Right lobe of liver (tissue), 6 donors: ENCODE measurements around the gene ARL1. TPM values are rescaled to one million over a fixed set of nuclear protein-coding genes. Genes with fewer than 3 reads are reported as not detected.
"Not testable (repeated sequence)": the region's sequence is repeated elsewhere in the genome, so short reads cannot be mapped to it uniquely, and the experiment has no call there.

Experiments used
- ATAC-seq, 4 donors: fragments of 200-7000 bp; cut with Tn5 transposase; one replicate each; pipeline ENCODE4 v1.9.1; 2020; ENCODE audit warnings: mild to moderate bottlenecking in 4 of 4, moderate library complexity in 4 of 4
- DNase-seq, 3 donors: peaks; one replicate each; pipeline ENCODE4 v3.0.0-alpha.2; 2020
- H3K27ac ChIP-seq, 3 donors: fragments of 200-600 bp; one replicate each; pipeline ENCODE4 v1.8.0; 2022
- H3K27me3 ChIP-seq, 2 donors: fragments of 200-600 bp; one replicate each; pipeline ENCODE4 v1.8.0; 2022
- H3K36me3 ChIP-seq, 4 donors: fragments of 200-600 bp; sonication (generic) in 1 of 4; one replicate each; pipeline versions ENCODE4 v1.5.1 to v1.8.0; 2017 to 2022; ENCODE audit warnings: control low read depth in 1 of 4
- H3K4me1 ChIP-seq, 4 donors: fragments of 200-600 bp; sonication (generic) in 1 of 4; one replicate each; pipeline versions ENCODE4 v1.5.1 to v1.8.0; 2017 to 2022; ENCODE audit warnings: control low read depth in 1 of 4
- H3K4me3 ChIP-seq, 3 donors: fragments of 200-600 bp; one replicate each; pipeline ENCODE4 v1.8.0; 2022
- H3K9me3 ChIP-seq, 4 donors: fragments of 200-600 bp; sonication (generic) in 1 of 4; one replicate each; pipeline versions ENCODE4 v1.5.1 to v1.8.0; 2017 to 2022; ENCODE audit warnings: control low read depth in 1 of 4
- POLR2A ChIP-seq: fragments of 450-650 bp; IDR thresholded peaks from one replicate; pipeline ENCODE4 v1.6.1; 2017; ENCODE audit warnings: antibody characterized with exemption, mild to moderate bottlenecking
- whole genome bisulfite sequencing: methylation state at CpG from one replicate; pipeline ENCODE4 v1.1.6; 2018; ENCODE audit warnings: low coverage, low lambda C conversion rate; ENCODE audit not compliant: insufficient coverage; ENCODE audit errors: missing lambda C conversion rate; 5-methylcytosine and 5-hydroxymethylcytosine counted together
- intact Hi-C, 2 donors: fragments of 100-400 bp; cut with DNase I; formaldehyde crosslinking; loops; one replicate each; pipeline versions ENCODE4 v1.11.2 to v1.14.1; 2022
- total RNA-seq, 6 experiments: library from RNA; depleted of rRNA in 2 of 6; stranded (reverse); fragments of >200 nt in 2 of 6; fragmentation: NEBNext Ultra II Directional in 3 of 6; extraction: Animal tissue kit (Norgen Biotek cat#: 25700) in 3 of 6; gene quantifications; one replicate each; pipeline versions ENCODE4 v1.1.0 to v1.2.4, GENCODE V29; 2016 to 2023
- TF ChIP-seq, protein P1 (sequence below), 4 donors: fragments of 200-600 bp in 3 of 4; fragments of 450-650 bp in 1 of 4; IDR thresholded peaks; one replicate each; pipeline versions ENCODE4 v1.5.1 to v1.8.0; 2016 to 2022; ENCODE audit warnings: antibody characterized with exemption in 4 of 4, mild to moderate bottlenecking in 2 of 4
- donor health status: DM: no; HTN: yes; CAD: no.
- donor health status: DM: no; HTN: no; CAD: no.
- donor health status: DM: no; HTN: no; CAD: no.
- donor health status: DM: no; HTN: yes; CAD: no.
- donor health status: DM: no; HTN: yes; CAD: no.

Gene ARL1
- total RNA-seq, 6 experiments from 2014 or later, result 42.5 to 64.4 (median 53.1) TPM

GRCh38 chr12:101414533-101415119 is 7.1 kb upstream of the ARL1 start:
- no peak overlapping the region for H3K4me3 ChIP-seq
- intact Hi-C loops, result loop anchor here in 1 of 2 donors (10.0 kb wide), 1 partner anchor 420 kb away; the partner anchor contains the start of gene GNPTAB

GRCh38 chr12:101410169-101410568 is 2.6 kb upstream of the ARL1 start:
- not testable (repeated sequence) for H3K36me3 ChIP-seq, DNase-seq, H3K4me3 ChIP-seq, H3K9me3 ChIP-seq, H3K27ac ChIP-seq, ATAC-seq, H3K27me3 ChIP-seq
- 75% methylated on average over 4 of the region's 8 CpGs for WGBS
- peaks cover 0 to 15% (median 4%) of the 10 kb centered on the region in 4 donors for H3K4me1 ChIP-seq
- intact Hi-C loops, result loop anchor here in 1 of 2 donors (10.0 kb wide), 1 partner anchor 425 kb away; the partner anchor contains the start of gene GNPTAB

More at GRCh38 chr12:101414533-101415119, 7.1 kb upstream of the ARL1 start:
- Histone ChIP-seq H3K9me3 (no peaks in the 10 kb centered on the region), H3K4me1 (no peaks in the 10 kb centered on the region), H3K27ac (no peak overlapping the region), H3K36me3 (no peaks in the 10 kb centered on the region), H3K27me3 (no peaks in the 10 kb centered on the region)
- ATAC-seq (peak; percentile 66 to 80 (median 74)), DNase-seq (no peak)
- TF ChIP-seq POLR2A, result no peak
- TF ChIP-seq, protein P1, sequence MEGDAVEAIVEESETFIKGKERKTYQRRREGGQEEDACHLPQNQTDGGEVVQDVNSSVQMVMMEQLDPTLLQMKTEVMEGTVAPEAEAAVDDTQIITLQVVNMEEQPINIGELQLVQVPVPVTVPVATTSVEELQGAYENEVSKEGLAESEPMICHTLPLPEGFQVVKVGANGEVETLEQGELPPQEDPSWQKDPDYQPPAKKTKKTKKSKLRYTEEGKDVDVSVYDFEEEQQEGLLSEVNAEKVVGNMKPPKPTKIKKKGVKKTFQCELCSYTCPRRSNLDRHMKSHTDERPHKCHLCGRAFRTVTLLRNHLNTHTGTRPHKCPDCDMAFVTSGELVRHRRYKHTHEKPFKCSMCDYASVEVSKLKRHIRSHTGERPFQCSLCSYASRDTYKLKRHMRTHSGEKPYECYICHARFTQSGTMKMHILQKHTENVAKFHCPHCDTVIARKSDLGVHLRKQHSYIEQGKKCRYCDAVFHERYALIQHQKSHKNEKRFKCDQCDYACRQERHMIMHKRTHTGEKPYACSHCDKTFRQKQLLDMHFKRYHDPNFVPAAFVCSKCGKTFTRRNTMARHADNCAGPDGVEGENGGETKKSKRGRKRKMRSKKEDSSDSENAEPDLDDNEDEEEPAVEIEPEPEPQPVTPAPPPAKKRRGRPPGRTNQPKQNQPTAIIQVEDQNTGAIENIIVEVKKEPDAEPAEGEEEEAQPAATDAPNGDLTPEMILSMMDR (IDR thresholded peaks at IDR 0.05), result peak; percentile 57 to 72 (median 58)
- WGBS, result 2% methylated on average over 2 of the region's 2 CpGs

GRCh38 chr12:101407049-101407435 is 530 bp downstream of the ARL1 start:
- ATAC-seq, result peak; percentile 12 to 25 (median 20)
- Histone ChIP-seq H3K4me1 (peaks cover 0 to 15% (median 4%) of the 10 kb centered on the region in 4 donors), H3K9me3 (no peaks in the 10 kb centered on the region), H3K27ac (peak overlapping the region; percentile 87 to 98 (median 95)), H3K27me3 (no peaks in the 10 kb centered on the region), H3K4me3 (peak overlapping the region; percentile 90 to 96 (median 90)), H3K36me3 (peaks cover 0 to under 1% (median 0%) of the 10 kb centered on the region in 4 donors)
- intact Hi-C loops, result no loop called here
- peak in 1 of 3 donors; percentile 47 for DNase-seq
- TF ChIP-seq, protein P1 (IDR thresholded peaks at IDR 0.05), result no peak
- TF ChIP-seq POLR2A, result no peak
- WGBS, result 0% methylated on average over 7 of the region's 18 CpGs

GRCh38 chr12:101391181-101391580 is 16.4 kb downstream of the ARL1 start:
- ATAC-seq, H3K9me3 ChIP-seq, intact Hi-C loops, H3K4me3 ChIP-seq, H3K4me1 ChIP-seq, H3K27ac ChIP-seq, DNase-seq, H3K27me3 ChIP-seq: not testable (repeated sequence)
- 16% methylated on average over 2 of the region's 3 CpGs for WGBS
- H3K36me3 ChIP-seq, result peaks cover 0 to 42% (median 22%) of the 10 kb centered on the region in 4 donors

DNA sequence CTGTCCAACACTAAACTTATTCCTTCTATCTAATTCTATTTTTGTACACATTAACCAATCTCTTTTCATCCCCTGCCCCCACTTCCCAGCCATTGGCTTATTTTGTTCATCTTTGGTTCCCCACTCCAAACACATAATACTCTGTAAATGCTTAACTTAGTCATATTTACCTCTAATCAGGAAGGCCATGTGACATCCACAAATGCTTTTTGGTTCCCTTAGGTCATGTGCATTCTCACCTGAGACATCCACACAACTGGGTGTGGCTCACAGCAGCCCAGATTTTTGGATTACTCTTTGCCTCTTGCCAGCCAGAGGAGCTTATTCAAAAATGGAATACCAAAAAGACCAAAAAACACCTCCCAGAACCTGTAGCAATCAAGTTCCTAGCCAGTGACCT is 28.4 kb downstream of the ARL1 start:
- no peak overlapping the region for H3K27ac ChIP-seq
- no peak for DNase-seq
- no peaks in the 10 kb centered on the region for H3K9me3 ChIP-seq
- H3K36me3 ChIP-seq, result peaks cover 0 to 41% (median 2%) of the 10 kb centered on the region in 4 donors
- TF ChIP-seq, protein P1 (IDR thresholded peaks at IDR 0.05), result no peak
- TF ChIP-seq POLR2A, result no peak
- intact Hi-C loops, result no loop called here
- peak in 1 of 4 donors; percentile 31 for ATAC-seq
- no peaks in the 10 kb centered on the region for H3K27me3 ChIP-seq
- no peak overlapping the region for H3K4me3 ChIP-seq
- no peaks in the 10 kb centered on the region for H3K4me1 ChIP-seq
